Measurements from ENCODE around the gene C11orf54.
A peak's percentile ranks its signal among the peaks of the same experiment; 100 is the strongest.
"Not testable (repeated sequence)": the region's sequence is repeated elsewhere in the genome, so short reads cannot be mapped to it uniquely, and the experiment has no call there.

C11orf54 gene

DNA sequence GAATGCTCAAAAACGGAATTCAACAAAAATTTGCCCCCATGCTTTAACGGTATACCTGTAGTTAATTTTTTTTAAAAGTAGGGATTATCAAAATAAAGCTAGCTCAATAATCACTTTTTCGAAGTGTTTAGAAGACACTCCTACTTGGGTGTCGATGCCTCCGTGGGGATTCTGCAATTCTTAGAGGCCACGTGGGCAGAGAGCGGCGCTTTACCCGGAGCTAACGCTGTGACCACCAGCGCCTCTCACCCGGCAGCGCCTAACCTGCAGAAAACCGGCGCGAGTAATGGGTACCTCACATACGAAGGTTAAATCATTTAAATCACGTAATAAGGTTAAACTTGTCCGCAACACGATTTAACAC lies 760 bp upstream of the C11orf54 start:
- DNase-seq (ENCODE audit: insufficient read length, low spot score), result peak; percentile 16
- no peak for FAIRE-seq
- TF ChIP-seq, protein P1, sequence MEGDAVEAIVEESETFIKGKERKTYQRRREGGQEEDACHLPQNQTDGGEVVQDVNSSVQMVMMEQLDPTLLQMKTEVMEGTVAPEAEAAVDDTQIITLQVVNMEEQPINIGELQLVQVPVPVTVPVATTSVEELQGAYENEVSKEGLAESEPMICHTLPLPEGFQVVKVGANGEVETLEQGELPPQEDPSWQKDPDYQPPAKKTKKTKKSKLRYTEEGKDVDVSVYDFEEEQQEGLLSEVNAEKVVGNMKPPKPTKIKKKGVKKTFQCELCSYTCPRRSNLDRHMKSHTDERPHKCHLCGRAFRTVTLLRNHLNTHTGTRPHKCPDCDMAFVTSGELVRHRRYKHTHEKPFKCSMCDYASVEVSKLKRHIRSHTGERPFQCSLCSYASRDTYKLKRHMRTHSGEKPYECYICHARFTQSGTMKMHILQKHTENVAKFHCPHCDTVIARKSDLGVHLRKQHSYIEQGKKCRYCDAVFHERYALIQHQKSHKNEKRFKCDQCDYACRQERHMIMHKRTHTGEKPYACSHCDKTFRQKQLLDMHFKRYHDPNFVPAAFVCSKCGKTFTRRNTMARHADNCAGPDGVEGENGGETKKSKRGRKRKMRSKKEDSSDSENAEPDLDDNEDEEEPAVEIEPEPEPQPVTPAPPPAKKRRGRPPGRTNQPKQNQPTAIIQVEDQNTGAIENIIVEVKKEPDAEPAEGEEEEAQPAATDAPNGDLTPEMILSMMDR (IDR thresholded peaks at IDR 0.05; ENCODE audit: insufficient read depth, missing control alignments), result peak; percentile 10

DNA sequence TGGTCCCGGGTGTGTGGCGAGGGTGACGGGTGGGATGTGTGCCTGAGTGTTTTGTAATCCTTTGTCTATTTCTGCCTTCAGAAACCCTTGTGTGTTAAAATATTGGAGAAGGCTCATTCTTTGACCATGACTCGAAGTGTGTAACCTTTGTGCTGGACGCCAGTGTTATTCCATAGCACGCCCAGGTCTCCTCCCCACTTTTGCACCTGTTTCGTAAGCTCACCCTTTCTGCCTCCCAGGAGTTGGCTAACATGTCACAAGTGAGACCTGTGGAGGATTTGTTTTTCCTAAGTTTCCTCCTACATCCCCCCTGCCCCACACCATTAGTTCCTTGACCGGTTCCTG lies 382 bp downstream of the C11orf54 start:
- FAIRE-seq (no peak), DNase-seq (ENCODE audit: insufficient read length, low spot score) (peak; percentile 20)
- TF ChIP-seq, protein P1 (IDR thresholded peaks at IDR 0.05; ENCODE audit: insufficient read depth, missing control alignments), result no peak

DNA sequence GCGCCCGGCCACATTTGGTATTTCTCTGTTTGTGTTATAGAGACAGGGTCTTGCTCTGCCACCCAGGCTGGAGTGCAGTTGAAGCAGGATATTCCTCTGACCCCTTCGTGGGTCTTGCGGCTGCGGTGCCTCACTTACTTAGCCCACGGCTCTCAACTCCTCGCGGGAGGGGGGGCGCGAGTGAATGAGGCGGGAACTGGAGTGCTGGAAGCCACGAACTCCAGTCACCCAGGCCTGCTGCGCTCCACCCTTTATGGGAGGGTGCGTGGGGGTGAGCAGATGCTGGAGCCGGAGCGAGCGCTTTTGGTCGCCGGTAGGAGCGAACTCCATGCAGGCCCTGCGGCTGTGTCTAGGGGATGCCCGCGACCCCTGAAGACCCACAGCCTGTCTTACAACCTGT lies 1.8 kb downstream of the C11orf54 start:
- FAIRE-seq (no peak), DNase-seq (ENCODE audit: insufficient read length, low spot score) (no peak)
- TF ChIP-seq, protein P1 (IDR thresholded peaks at IDR 0.05; ENCODE audit: insufficient read depth, missing control alignments), result no peak

- TF ChIP-seq, protein P1 (IDR thresholded peaks at IDR 0.05; ENCODE audit: insufficient read depth, missing control alignments), result no peak
- FAIRE-seq (no peak), DNase-seq (ENCODE audit: insufficient read length, low spot score) (no peak)
These were observed 3.2 kb downstream of the C11orf54 start for GRCh38 chr11:93744669-93745004.

DNA sequence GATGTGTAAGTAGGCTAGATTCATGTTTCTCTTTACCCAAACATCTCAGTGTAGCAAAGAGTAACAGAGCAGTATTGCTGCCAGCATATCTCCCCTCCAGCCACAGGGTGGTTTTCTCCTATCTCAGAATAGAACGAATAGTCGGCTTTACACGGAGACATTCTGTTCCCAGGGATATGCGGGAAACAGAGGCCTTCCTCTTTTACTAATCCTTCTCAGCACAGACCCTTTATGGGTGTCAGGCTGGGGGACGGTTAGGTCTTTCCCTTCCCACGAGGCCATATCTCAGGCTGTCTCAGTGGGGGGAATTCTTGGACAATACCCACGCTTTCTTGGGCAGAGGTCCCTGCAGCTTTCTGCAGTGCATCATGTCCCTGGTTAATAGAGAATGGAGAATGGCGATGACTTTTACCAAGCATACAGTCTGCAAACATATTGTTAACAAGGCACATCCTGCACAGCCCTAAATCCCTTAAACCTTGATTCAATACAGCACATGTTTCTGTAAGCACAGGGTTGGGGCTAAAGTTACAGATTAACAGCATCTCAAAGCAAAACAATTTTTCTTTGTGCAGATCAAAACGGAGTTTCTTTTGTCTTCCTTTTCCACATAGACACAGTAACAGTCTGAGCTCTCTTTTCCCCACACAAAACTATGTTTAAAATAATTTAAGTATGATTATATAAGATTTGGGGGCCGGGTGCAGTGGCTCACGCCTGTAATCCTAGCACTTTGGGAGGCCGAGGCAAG lies 3.7 kb downstream of the C11orf54 start:
- FAIRE-seq; DNase-seq (ENCODE audit: insufficient read length, low spot score): not testable (repeated sequence)

DNA sequence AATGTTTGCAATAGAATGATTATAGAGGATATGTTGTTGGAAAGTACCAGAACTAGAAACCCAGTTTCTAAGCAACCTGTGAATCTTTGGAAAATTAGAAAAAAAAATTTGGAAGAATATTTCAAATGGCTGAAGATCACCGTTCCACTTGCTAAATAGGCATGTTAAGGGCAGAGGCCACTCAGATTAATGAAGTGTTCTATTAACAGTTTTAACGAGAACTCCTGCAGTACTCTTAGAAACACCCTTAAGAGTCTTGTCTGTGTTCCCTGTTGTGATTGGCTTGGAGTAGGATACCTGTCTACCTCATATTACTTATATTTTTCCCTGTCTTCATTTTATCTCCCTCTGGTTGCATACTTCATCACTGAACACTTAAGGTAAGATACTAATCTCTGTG lies 4.6 kb downstream of the C11orf54 start:
- no peak for FAIRE-seq
- TF ChIP-seq, protein P1 (IDR thresholded peaks at IDR 0.05; ENCODE audit: insufficient read depth, missing control alignments), result no peak
- DNase-seq (ENCODE audit: insufficient read length, low spot score), result no peak

- DNase-seq (ENCODE audit: insufficient read length, low spot score), result no peak
- no peak for FAIRE-seq
- TF ChIP-seq, protein P1 (IDR thresholded peaks at IDR 0.05; ENCODE audit: insufficient read depth, missing control alignments), result no peak
These were observed 5.7 kb downstream of the C11orf54 start for GRCh38 chr11:93747122-93747521.

DNA sequence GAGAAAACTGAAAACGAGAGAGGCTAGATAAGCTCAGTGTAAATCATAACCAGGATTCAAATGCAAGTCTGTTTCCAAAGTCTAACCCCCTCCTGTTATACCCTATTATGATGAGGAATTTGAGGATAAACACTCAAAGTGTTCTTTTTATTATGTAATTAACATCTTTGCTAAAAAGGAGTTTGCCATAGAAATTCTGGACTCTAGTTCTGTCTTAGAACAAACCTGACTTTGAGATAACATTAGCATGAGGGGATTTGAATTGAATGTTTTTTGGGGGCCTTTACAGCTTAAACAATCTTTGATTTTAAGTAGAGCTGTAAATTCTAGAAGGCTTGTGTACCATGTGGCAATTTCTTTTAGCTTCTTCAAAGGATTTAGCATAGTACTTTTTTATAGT lies 9.5 kb downstream of the C11orf54 start:
- DNase-seq (ENCODE audit: insufficient read length, low spot score), result no peak
- TF ChIP-seq, protein P1 (IDR thresholded peaks at IDR 0.05; ENCODE audit: insufficient read depth, missing control alignments), result no peak
- no peak for FAIRE-seq

Measured in D721Med (cell line).